NT2/D1 (cell line): Measurements from ENCODE around the gene PTPN14.

Experiments used
- DNase-seq: peaks from one replicate; pipeline ENCODE4 v3.0.0-alpha.2; 2011; ENCODE audit warnings: low read depth, low spot score
- H3K27me3 ChIP-seq: 2 replicates; pipeline ENCODE4 v1.6.0; 2011; ENCODE audit warnings: mild to moderate bottlenecking; ENCODE audit not compliant: insufficient read length, insufficient read depth
- H3K36me3 ChIP-seq: 2 replicates; pipeline ENCODE4 v1.6.1; 2011; ENCODE audit warnings: mild to moderate bottlenecking, low read length, mixed read lengths; ENCODE audit not compliant: insufficient read depth, insufficient read length
- H3K4me1 ChIP-seq: 2 replicates; pipeline ENCODE4 v1.5.1; 2011; ENCODE audit not compliant: insufficient read depth, insufficient read length
- H3K4me3 ChIP-seq: 2 replicates; pipeline ENCODE4 v1.5.1; 2011; ENCODE audit warnings: low read depth; ENCODE audit not compliant: insufficient read length
- H3K9ac ChIP-seq: 2 replicates; pipeline ENCODE4 v1.6.0; 2011; ENCODE audit warnings: low read depth; ENCODE audit not compliant: insufficient read length
- H3K9me3 ChIP-seq: 2 replicates; pipeline ENCODE4 v1.5.1; 2011; ENCODE audit warnings: mild to moderate bottlenecking, low read length; ENCODE audit not compliant: insufficient read depth
- SUZ12 ChIP-seq: IDR thresholded peaks from 2 replicates; pipeline ENCODE4 v1.6.1; 2011; ENCODE audit not compliant: insufficient read length, insufficient read depth; ENCODE audit errors: extremely low read depth
- YY1 ChIP-seq: IDR thresholded peaks from 2 replicates; pipeline ENCODE4 v1.6.1; 2011; ENCODE audit not compliant: insufficient read length, insufficient read depth
- ZNF274 ChIP-seq: IDR thresholded peaks from 2 replicates; pipeline ENCODE4 v1.6.1; 2011; ENCODE audit warnings: mild to moderate bottlenecking, low read depth, low read length

The PTPN14 gene

DNA sequence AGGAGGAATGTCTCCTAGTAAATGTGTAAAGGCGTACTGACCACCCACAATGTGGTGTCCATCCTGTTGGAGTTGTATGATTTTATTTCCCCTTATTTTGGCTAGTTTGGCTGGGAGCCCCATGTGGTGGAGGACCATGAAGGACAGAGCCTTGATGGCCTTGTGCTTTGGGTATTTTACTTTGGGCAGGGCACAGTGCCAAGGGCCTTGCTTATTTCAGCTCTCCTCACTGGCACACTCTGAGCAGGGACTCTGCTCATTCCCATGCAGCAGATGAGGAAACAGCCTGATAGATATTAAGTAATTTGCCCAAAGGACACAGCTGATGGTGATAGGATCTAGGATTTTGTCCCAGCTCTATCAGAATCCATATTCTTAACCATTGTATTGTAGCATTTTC is 220.2 kb downstream of the PTPN14 start:
- Histone ChIP-seq H3K9me3 (no peaks in the 10 kb centered on the region), H3K4me1 (peaks cover 4% of the 10 kb centered on the region), H3K9ac (no peak overlapping the region), H3K36me3 (peaks cover 93% of the 10 kb centered on the region), H3K4me3 (no peak overlapping the region), H3K27me3 (no peaks in the 10 kb centered on the region)
- no peak for DNase-seq
- TF ChIP-seq SUZ12 (no peak), YY1 (no peak), ZNF274 (no peak)

DNA sequence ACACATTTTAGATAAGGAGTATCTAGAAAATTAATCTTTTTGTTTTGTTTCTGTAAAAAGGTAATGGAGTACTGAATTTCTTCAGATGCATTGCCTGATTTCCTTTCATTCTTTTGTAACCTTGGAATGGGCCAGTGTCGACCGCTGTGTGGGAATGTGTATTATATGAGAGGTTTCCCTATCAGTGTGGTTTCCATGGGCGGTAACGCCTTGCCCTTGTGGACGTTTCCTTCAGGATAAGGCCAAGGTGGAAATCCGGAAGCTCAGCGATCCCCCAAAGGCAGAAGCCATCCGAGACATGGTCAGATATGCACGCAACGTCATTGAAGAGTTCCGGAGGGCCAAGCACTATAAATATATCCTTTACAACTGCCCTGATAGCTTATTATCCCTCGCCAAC is 220.7 kb downstream of the PTPN14 start:
- Histone ChIP-seq H3K9me3 (no peaks in the 10 kb centered on the region), H3K27me3 (no peaks in the 10 kb centered on the region), H3K4me1 (peaks cover 4% of the 10 kb centered on the region), H3K36me3 (peaks cover 93% of the 10 kb centered on the region), H3K9ac (no peak overlapping the region), H3K4me3 (no peak overlapping the region)
- TF ChIP-seq SUZ12 (no peak), YY1 (no peak), ZNF274 (no peak)
- no peak for DNase-seq

DNA sequence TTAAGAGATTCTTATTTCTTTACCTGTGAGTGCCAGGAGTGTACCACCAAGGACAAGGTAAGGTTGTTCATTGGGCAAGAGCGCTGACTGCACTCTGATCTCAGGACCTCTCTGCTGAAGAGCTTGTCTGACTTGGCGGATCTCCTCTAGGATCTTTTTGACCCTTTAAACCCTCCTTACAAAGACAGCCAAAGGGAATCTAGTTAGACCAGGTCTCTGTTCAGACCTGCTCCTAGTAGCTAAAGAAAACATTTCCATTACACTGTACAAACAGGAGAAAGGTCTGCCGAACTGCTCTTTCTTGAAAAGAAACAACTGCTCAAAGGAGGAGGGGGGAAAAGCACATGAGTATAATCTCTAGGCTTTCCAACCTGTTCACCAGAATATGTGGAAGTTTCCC is 221.2 kb downstream of the PTPN14 start:
- no peaks in the 10 kb centered on the region for H3K9me3 ChIP-seq
- peaks cover 92% of the 10 kb centered on the region for H3K36me3 ChIP-seq
- TF ChIP-seq ZNF274 (no peak), YY1 (no peak), SUZ12 (no peak)
- H3K4me3 ChIP-seq, result no peak overlapping the region
- no peak overlapping the region for H3K9ac ChIP-seq
- peaks cover 4% of the 10 kb centered on the region for H3K4me1 ChIP-seq
- no peak for DNase-seq
- no peaks in the 10 kb centered on the region for H3K27me3 ChIP-seq

DNA sequence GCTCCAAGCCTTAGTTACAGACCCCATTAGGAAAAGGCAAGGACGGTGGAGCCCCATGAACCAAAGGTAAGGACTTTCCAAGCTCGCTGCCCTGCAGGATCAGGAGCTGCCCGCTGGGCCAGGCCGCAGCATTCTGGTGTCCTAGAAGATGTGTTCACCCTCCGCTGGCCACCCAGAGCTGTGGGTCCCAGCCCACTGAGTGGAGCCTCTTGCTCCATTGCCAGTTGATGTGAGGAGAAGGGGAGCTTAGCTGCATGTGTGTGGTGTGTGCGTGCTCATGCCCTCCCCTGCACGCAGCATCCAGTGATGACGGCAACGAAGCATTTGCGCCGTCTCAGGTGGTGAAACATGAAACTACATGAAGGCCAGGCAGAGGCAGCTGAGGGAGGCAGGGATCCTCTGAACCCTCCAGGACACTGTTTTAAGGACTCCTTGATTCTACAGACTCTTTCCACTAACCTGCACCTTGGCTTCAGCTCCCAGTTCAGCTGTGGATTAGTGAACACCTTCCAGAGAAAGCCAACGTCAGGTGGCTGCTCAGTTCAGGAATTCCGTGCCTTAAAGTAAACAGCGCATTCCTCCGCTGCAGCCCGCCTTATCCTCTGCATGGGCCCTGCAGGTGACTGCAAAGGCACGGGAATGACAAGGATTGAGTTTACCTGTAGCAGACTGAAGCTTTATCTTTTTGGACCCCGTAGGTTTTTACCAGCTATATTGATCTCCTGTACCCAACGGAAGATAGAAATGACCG is 221.8 kb downstream of the PTPN14 start:
- DNase-seq, result no peak
- Histone ChIP-seq H3K4me3 (no peak overlapping the region), H3K36me3 (peaks cover 92% of the 10 kb centered on the region), H3K9ac (no peak overlapping the region), H3K4me1 (peaks cover 4% of the 10 kb centered on the region), H3K9me3 (no peaks in the 10 kb centered on the region), H3K27me3 (no peaks in the 10 kb centered on the region)
- no peak for TF ChIP-seq YY1
- TF ChIP-seq SUZ12, result no peak
- TF ChIP-seq ZNF274, result no peak

DNA sequence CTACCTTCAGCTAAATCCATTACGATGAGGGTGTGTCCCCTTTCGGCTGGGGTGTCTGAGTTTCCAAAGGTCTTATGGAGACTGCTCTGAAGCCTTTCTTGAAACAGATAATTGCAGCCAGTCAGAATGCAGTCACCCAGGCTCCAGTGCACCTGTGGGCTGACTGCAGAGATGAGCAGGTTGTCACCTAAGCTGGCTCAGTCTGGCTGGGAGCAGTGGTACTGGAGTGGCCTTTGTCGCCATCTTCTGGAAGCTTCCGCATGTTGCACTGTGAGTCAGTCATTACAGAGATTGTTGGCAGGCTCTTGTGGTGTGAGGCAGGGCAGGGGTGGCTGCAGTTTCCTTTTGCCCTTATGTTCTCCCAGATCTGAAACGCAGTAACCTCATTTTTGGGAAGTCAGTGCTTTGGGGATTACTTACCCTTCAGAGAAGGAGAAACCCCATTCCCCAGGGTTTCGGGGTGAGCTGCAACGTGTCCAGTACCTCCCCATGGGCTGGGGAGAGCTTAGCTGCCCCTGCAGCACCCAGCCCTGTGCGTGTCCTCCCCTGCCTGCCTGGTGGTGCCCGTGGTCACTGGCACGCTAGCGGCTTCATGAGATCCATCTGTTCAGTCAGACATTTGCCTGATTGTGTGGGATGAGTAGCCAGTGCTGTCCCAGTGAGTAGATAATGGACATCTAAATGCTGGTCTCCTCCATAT is 222.5 kb downstream of the PTPN14 start:
- H3K36me3 ChIP-seq, result peaks cover 89% of the 10 kb centered on the region
- H3K9me3 ChIP-seq, result no peaks in the 10 kb centered on the region
- peaks cover 4% of the 10 kb centered on the region for H3K4me1 ChIP-seq
- no peak overlapping the region for H3K9ac ChIP-seq
- no peak overlapping the region for H3K4me3 ChIP-seq
- no peak for TF ChIP-seq ZNF274
- peak; percentile 87 for DNase-seq
- H3K27me3 ChIP-seq, result no peaks in the 10 kb centered on the region

DNA sequence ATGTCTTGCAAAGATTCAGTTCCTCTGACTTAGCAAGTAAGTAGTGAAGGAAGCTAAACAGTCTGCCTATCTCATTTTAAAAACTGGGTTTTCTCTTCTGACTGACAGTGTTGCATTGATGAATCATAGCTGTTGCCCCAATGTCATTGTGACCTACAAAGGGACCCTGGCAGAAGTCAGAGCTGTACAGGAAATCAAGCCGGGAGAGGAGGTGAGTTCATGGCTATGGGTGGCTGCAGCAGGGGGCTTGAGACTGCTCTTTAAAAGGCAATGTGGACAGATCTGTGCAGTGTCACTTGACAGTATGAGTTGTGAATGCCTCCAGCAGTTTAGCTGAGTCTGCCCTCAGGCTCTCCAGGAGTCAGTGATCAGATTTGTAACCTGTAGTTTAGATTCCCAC is 223.9 kb downstream of the PTPN14 start:
- Histone ChIP-seq H3K27me3 (no peaks in the 10 kb centered on the region), H3K9ac (no peak overlapping the region), H3K9me3 (no peaks in the 10 kb centered on the region), H3K36me3 (peaks cover 90% of the 10 kb centered on the region), H3K4me3 (no peak overlapping the region), H3K4me1 (no peaks in the 10 kb centered on the region)
- no peak for DNase-seq
- no peak for TF ChIP-seq ZNF274
- no peak for TF ChIP-seq SUZ12
- no peak for TF ChIP-seq YY1

DNA sequence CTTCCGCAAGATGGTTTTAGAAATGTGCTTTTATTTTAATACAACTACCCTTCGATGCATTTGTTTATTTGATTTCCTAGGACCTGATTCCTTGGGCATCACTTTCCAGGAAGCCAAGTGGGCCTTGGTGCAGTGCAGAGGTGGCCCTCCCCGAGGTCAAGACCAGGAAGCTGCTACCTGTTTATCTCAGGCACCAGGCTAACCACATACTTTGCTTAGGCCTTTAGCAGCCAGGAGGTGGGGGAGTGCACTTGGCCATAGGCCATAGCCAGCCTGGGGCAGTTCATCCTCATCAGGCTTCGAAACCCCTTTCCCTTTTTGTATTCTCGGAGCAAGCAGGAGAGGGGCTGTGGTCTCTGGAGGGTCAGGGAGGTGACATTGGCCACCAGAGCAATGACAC is 225.0 kb downstream of the PTPN14 start:
- no peaks in the 10 kb centered on the region for H3K9me3 ChIP-seq
- TF ChIP-seq YY1 (no peak), ZNF274 (no peak), SUZ12 (no peak)
- no peak for DNase-seq
- no peak overlapping the region for H3K4me3 ChIP-seq
- no peak overlapping the region for H3K9ac ChIP-seq
- peaks cover 4% of the 10 kb centered on the region for H3K4me1 ChIP-seq
- peaks cover 90% of the 10 kb centered on the region for H3K36me3 ChIP-seq
- H3K27me3 ChIP-seq, result no peaks in the 10 kb centered on the region
